OCI-LY1 (cell line): Measurements from ENCODE around the gene GCN1.

Experiments
- H2AFZ ChIP-seq: fragments of 200-600 bp; sonication (generic), shearing (Covaris generic); 2 replicates; pipeline ENCODE4 v1.6.0; 2014; ENCODE audit warnings: antibody characterized with exemption, mild to moderate bottlenecking, low read length
- H3F3A ChIP-seq: fragments of 200-600 bp; sonication (generic), shearing (Covaris generic); 2 replicates; pipeline ENCODE4 v1.6.0; 2014; ENCODE audit warnings: mild to moderate bottlenecking, antibody characterized with exemption, low read length, moderate library complexity; ENCODE audit not compliant: insufficient read depth
- H3K27ac ChIP-seq: fragments of 200-600 bp; sonication (generic); 2 replicates; pipeline ENCODE4 v1.5.1; 2014; ENCODE audit warnings: low read length, mixed run types, mild to moderate bottlenecking, low read depth; ENCODE audit not compliant: poor library complexity, severe bottlenecking
- H3K27me3 ChIP-seq: fragments of 200-600 bp; sonication (generic); 2 replicates; pipeline ENCODE4 v1.6.0; 2014; ENCODE audit warnings: antibody characterized with exemption, mild to moderate bottlenecking, low read length, moderate library complexity; ENCODE audit not compliant: insufficient read depth
- H3K36me3 ChIP-seq: fragments of 200-600 bp; sonication (generic); 2 replicates; pipeline ENCODE4 v1.6.1; 2014; ENCODE audit warnings: mild to moderate bottlenecking, antibody characterized with exemption, low read length, moderate library complexity, mixed read lengths; ENCODE audit not compliant: insufficient read depth
- H3K4me1 ChIP-seq: fragments of 200-600 bp; sonication (generic); 2 replicates; pipeline ENCODE4 v1.5.1; 2014; ENCODE audit warnings: mild to moderate bottlenecking, low read length, moderate library complexity; ENCODE audit not compliant: insufficient read depth, severe bottlenecking
- H3K4me2 ChIP-seq: fragments of 200-600 bp; sonication (generic), shearing (Covaris generic); 2 replicates; pipeline ENCODE4 v1.6.1; 2014; ENCODE audit warnings: low read length
- H3K4me3 ChIP-seq: fragments of 200-600 bp; sonication (generic); 2 replicates; pipeline ENCODE4 v1.5.1; 2014; ENCODE audit warnings: low read length, low read depth, mild to moderate bottlenecking, mixed read lengths; ENCODE audit not compliant: poor library complexity, severe bottlenecking
- H3K79me2 ChIP-seq: fragments of 200-600 bp; shearing (Covaris generic); 2 replicates; pipeline ENCODE4 v1.6.1; 2016; ENCODE audit warnings: mixed run types, low read length, mixed read lengths; ENCODE audit not compliant: insufficient read depth
- H3K9ac ChIP-seq: fragments of 200-600 bp; sonication (generic), shearing (Covaris generic); 2 replicates; pipeline ENCODE4 v1.6.1; 2014; ENCODE audit warnings: mild to moderate bottlenecking, low read length, mixed read lengths
- H3K9me2 ChIP-seq: fragments of 200-600 bp; sonication (generic), shearing (Covaris generic); 2 replicates; pipeline ENCODE4 v1.6.1; 2014; ENCODE audit warnings: low read depth, mild to moderate bottlenecking, low read length, mixed read lengths
- H3K9me3 ChIP-seq: fragments of 200-600 bp; shearing (Covaris generic); 2 replicates; pipeline ENCODE4 v1.6.1; 2014; ENCODE audit warnings: low read length, mixed read lengths
- H4K20me1 ChIP-seq: fragments of 200-600 bp; sonication (generic), shearing (Covaris generic); 2 replicates; pipeline ENCODE4 v1.6.0; 2016; ENCODE audit warnings: mild to moderate bottlenecking, low read length; ENCODE audit not compliant: insufficient read depth
- EZH2 ChIP-seq: fragments of 200-600 bp; sonication (generic), shearing (Covaris generic); IDR thresholded peaks from 2 replicates; pipeline ENCODE4 v1.8.0; 2017; ENCODE audit warnings: borderline replicate concordance, mixed run types, mild to moderate bottlenecking, antibody characterized with exemption, low read length, moderate library complexity, mixed read lengths
- TF ChIP-seq, protein P1 (sequence below): fragments of 200-600 bp; sonication (generic), shearing (Covaris generic); IDR thresholded peaks from 2 replicates; pipeline ENCODE4 v1.5.1; 2017; ENCODE audit warnings: mild to moderate bottlenecking, antibody characterized with exemption, low read length, moderate library complexity, mixed read lengths

The GCN1 gene

DNA sequence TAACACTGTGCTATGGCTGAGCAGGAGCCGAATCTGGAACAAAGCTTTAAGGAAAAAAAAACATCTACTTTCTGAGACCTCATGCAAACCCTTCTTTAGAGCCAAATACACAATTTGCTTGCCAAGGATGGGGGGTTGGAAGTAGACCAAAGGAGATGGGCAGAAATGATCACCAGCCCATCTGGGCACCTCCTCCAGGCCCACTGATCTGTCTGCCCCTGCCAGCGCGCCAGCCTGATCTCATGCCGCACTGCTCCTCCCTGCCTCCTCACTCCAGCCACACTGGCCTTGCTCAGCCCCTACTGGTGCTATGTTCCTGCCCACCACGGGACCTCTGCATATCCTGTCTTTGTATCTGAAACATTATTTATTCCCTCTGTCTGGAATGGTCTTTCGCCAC lies 53.2 kb downstream of the GCN1 start:
- no peak overlapping the region for H2AFZ ChIP-seq
- H3K9ac ChIP-seq = no peak overlapping the region
- H4K20me1 ChIP-seq = no peaks in the 10 kb centered on the region
- no peaks in the 10 kb centered on the region for H3K4me1 ChIP-seq
- no peaks in the 10 kb centered on the region for H3K9me2 ChIP-seq
- no peak overlapping the region for H3K27ac ChIP-seq
- no peaks in the 10 kb centered on the region for H3K79me2 ChIP-seq
- peaks cover 95% of the 10 kb centered on the region for H3K36me3 ChIP-seq
- no peak overlapping the region for H3K4me2 ChIP-seq
- H3F3A ChIP-seq = no peaks in the 10 kb centered on the region
- H3K4me3 ChIP-seq = no peak overlapping the region
- H3K9me3 ChIP-seq = no peaks in the 10 kb centered on the region
- TF ChIP-seq, protein P1, sequence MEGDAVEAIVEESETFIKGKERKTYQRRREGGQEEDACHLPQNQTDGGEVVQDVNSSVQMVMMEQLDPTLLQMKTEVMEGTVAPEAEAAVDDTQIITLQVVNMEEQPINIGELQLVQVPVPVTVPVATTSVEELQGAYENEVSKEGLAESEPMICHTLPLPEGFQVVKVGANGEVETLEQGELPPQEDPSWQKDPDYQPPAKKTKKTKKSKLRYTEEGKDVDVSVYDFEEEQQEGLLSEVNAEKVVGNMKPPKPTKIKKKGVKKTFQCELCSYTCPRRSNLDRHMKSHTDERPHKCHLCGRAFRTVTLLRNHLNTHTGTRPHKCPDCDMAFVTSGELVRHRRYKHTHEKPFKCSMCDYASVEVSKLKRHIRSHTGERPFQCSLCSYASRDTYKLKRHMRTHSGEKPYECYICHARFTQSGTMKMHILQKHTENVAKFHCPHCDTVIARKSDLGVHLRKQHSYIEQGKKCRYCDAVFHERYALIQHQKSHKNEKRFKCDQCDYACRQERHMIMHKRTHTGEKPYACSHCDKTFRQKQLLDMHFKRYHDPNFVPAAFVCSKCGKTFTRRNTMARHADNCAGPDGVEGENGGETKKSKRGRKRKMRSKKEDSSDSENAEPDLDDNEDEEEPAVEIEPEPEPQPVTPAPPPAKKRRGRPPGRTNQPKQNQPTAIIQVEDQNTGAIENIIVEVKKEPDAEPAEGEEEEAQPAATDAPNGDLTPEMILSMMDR = no peak
- TF ChIP-seq EZH2 = no peak
- no peaks in the 10 kb centered on the region for H3K27me3 ChIP-seq

DNA sequence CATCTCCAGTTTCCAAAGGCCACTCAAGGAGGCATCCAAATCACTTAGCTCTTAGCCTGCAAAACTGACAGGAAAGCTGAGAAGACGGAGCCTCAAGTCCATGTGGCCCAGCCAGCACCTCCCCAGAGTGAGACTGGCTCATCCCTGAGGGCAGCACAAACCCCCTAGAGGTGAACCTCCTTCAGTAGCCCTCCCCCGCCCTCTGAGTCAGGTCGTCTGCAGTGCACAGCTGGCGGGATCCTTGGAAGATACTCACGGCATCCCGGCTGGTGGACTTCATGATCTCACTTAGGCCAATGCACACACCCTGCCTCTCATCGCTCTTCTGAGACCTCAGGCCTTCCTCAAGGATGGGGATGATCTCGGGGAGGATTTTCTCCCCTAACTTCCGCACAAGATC lies 53.9 kb downstream of the GCN1 start:
- Histone ChIP-seq H3K4me3 (no peak overlapping the region), H2AFZ (no peak overlapping the region)

DNA sequence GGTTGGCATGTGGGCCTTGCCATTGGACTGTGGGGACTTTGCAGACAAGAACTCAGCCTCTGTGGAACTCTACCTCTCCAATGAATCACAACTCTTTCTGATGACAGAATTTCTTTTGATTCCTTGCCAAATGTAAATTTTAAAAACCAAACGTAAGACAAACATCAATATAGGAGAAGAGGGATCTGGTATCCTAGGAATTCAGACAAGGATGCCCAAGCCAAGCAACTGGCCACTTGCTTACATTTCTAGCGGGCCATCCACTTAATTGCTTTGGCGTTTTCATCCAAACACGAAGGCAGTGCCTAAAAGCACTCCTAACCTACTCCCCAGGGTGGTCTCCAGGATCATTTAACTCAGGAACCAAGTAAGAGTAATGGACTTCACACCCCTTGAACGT lies 54.6 kb downstream of the GCN1 start:
- H3K9me3 ChIP-seq = no peaks in the 10 kb centered on the region
- no peaks in the 10 kb centered on the region for H3K79me2 ChIP-seq
- H3K4me3 ChIP-seq = no peak overlapping the region
- no peak for TF ChIP-seq EZH2
- TF ChIP-seq, protein P1 = no peak
- no peaks in the 10 kb centered on the region for H3F3A ChIP-seq
- H3K27me3 ChIP-seq = no peaks in the 10 kb centered on the region
- no peaks in the 10 kb centered on the region for H3K9me2 ChIP-seq
- no peak overlapping the region for H3K4me2 ChIP-seq
- no peak overlapping the region for H3K27ac ChIP-seq
- no peaks in the 10 kb centered on the region for H3K4me1 ChIP-seq
- no peak overlapping the region for H2AFZ ChIP-seq
- no peaks in the 10 kb centered on the region for H4K20me1 ChIP-seq
- no peak overlapping the region for H3K9ac ChIP-seq
- peaks cover 93% of the 10 kb centered on the region for H3K36me3 ChIP-seq

More for the DNA sequence above, 53.9 kb downstream of the GCN1 start:
- Histone ChIP-seq H3K4me2 (no peak overlapping the region), H3K27ac (no peak overlapping the region), H3K27me3 (no peaks in the 10 kb centered on the region), H3K4me1 (no peaks in the 10 kb centered on the region), H4K20me1 (no peaks in the 10 kb centered on the region), H3F3A (no peaks in the 10 kb centered on the region), H3K9me2 (no peaks in the 10 kb centered on the region), H3K79me2 (no peaks in the 10 kb centered on the region), H3K36me3 (peaks cover 97% of the 10 kb centered on the region), H3K9me3 (no peaks in the 10 kb centered on the region), H3K9ac (no peak overlapping the region)
- TF ChIP-seq EZH2 = no peak
- TF ChIP-seq, protein P1 = no peak
